Sigmoid colon (tissue), 4 donors: ENCODE measurements around the gene ITIH4.

Experiments
- CTCF ChIP-seq, 4 experiments: fragments of 450-650 bp in 3 of 4; fragments of 200-600 bp in 1 of 4; IDR thresholded peaks; one replicate each; pipeline ENCODE4 v1.5.1; 2016 to 2019; ENCODE audit warnings: antibody characterized with exemption in 4 of 4, mild to moderate bottlenecking in 3 of 4, moderate library complexity in 2 of 4
- POLR2A ChIP-seq, 2 donors: fragments of 450-650 bp; IDR thresholded peaks; one replicate each; pipeline ENCODE4 v1.6.1; 2016; ENCODE audit warnings: antibody characterized with exemption in 2 of 2, mild to moderate bottlenecking in 2 of 2, moderate library complexity in 2 of 2
- POLR2AphosphoS5 ChIP-seq, 4 donors: sonication (generic); formaldehyde crosslinking; IDR thresholded peaks; one replicate each; pipeline ENCODE4 v1.6.1; 2017; ENCODE audit warnings: antibody characterized with exemption in 4 of 4

GRCh38 chr3:52829482-52829881 is 990 bp downstream of the ITIH4 start:
- TF ChIP-seq CTCF (IDR thresholded peaks at IDR 0.05) (no peak), POLR2AphosphoS5 (IDR thresholded peaks at IDR 0.05) (no peak), POLR2A (IDR thresholded peaks at IDR 0.05) (no peak)
